Keratinocyte (primary cell): Measurements from ENCODE around the gene ANO8. TPM values are rescaled to one million over a fixed set of nuclear protein-coding genes. Genes with fewer than 3 reads are reported as not detected.

Experiments
- DNase-seq: peaks from one replicate; pipeline ENCODE4 v3.0.0-alpha.2; 2011; ENCODE audit warnings: low read depth, missing footprints, low spot score
- FAIRE-seq: peaks from 2 replicates; lab custom pipeline; 2011; peaks lifted over from hg19 to GRCh38; lab: Jason Lieb, UNC
- H2AFZ ChIP-seq: 2 replicates; pipeline ENCODE4 v1.6.0; 2012; ENCODE audit warnings: low read length, control low read depth, inconsistent platforms; ENCODE audit not compliant: control insufficient read depth
- H3K27ac ChIP-seq: 2 replicates; pipeline ENCODE4 v1.5.1; 2011; ENCODE audit warnings: low read length; ENCODE audit not compliant: control insufficient read depth, insufficient read depth
- H3K27me3 ChIP-seq: 3 replicates; pipeline ENCODE4 v1.6.0; 2011; ENCODE audit warnings: low read length; ENCODE audit not compliant: control insufficient read depth, insufficient read depth; ENCODE audit errors: extremely low read depth
- H3K36me3 ChIP-seq, 2 experiments: 2 replicates in 1 of 2; 3 replicates in 1 of 2; pipeline ENCODE4 v1.5.1; 2011; ENCODE audit warnings: low read length in 2 of 2, mild to moderate bottlenecking in 1 of 2; ENCODE audit not compliant: control insufficient read depth in 2 of 2, insufficient read depth in 2 of 2; ENCODE audit errors: extremely low read depth in 1 of 2
- H3K4me1 ChIP-seq: 3 replicates; pipeline ENCODE4 v1.5.1; 2011; ENCODE audit warnings: low read length; ENCODE audit not compliant: control insufficient read depth, insufficient read depth; ENCODE audit errors: extremely low read depth
- H3K4me2 ChIP-seq: 3 replicates; pipeline ENCODE4 v1.6.0; 2011; ENCODE audit warnings: low read depth, low read length; ENCODE audit not compliant: control insufficient read depth, insufficient read depth; ENCODE audit errors: extremely low read depth
- H3K4me3 ChIP-seq, 3 experiments: fragments of 200-600 bp in 1 of 3; sonication (generic) in 1 of 3; 2 replicates in 2 of 3; 3 replicates in 1 of 3; pipeline ENCODE4 v1.5.1; 2011 to 2016; ENCODE audit warnings: low read length in 3 of 3, mild to moderate bottlenecking in 3 of 3, control low read depth in 2 of 3, inconsistent platforms in 1 of 3, low read depth in 1 of 3, mixed read lengths in 1 of 3, mixed run types in 1 of 3, moderate library complexity in 1 of 3; ENCODE audit not compliant: control insufficient read depth in 2 of 3, insufficient read depth in 2 of 3; ENCODE audit errors: extremely low read depth in 1 of 3
- H3K79me2 ChIP-seq: 2 replicates; pipeline ENCODE4 v1.6.0; 2012; ENCODE audit warnings: low read length; ENCODE audit not compliant: control insufficient read depth, insufficient read depth
- H3K9ac ChIP-seq: 3 replicates; pipeline ENCODE4 v1.6.0; 2011; ENCODE audit warnings: low read length; ENCODE audit not compliant: control insufficient read depth, insufficient read depth; ENCODE audit errors: extremely low read depth
- H3K9me1 ChIP-seq: 3 replicates; pipeline ENCODE4 v1.6.0; 2011; ENCODE audit warnings: low read length; ENCODE audit not compliant: control insufficient read depth, insufficient read depth; ENCODE audit errors: extremely low read depth
- H3K9me3 ChIP-seq: 2 replicates; pipeline ENCODE4 v1.5.1; 2012; ENCODE audit warnings: low read depth, low read length; ENCODE audit not compliant: control insufficient read depth
- H4K20me1 ChIP-seq: 3 replicates; pipeline ENCODE4 v1.6.0; 2011; ENCODE audit warnings: low read length; ENCODE audit not compliant: control insufficient read depth, insufficient read depth; ENCODE audit errors: extremely low read depth
- CTCF ChIP-seq, 3 experiments: IDR thresholded peaks in 1 of 3; conservative IDR thresholded peaks in 1 of 3; optimal IDR thresholded peaks in 1 of 3; 2 replicates in 2 of 3; 3 replicates in 1 of 3; pipeline versions ENCODE3 to v1.5.1; 2011; ENCODE audit warnings: low read length in 3 of 3, mild to moderate bottlenecking in 3 of 3, moderate library complexity in 2 of 3, control low read depth in 1 of 3, inconsistent platforms in 1 of 3; ENCODE audit not compliant: insufficient read depth in 2 of 3; ENCODE audit errors: extremely low read depth in 1 of 3
- EZH2 ChIP-seq: IDR thresholded peaks from one replicate; pipeline ENCODE4 v1.6.1; 2012; ENCODE audit warnings: inconsistent platforms, mild to moderate bottlenecking, low read length, moderate library complexity
- dilution Hi-C: fragments of 300-500 bp; cut with MboI; formaldehyde crosslinking; loops from one replicate; pipeline ENCODE4 v1.7.0; 2020; ENCODE audit warnings: low sequenced_read_pairs; ENCODE audit not compliant: extremely low pct_ligation_motif_present
- polyA plus RNA-seq, 5 experiments: library from polyadenylated mRNA; depleted of rRNA in 3 of 5; stranded (reverse) in 3 of 5; stranded (forward) in 1 of 5; unstranded in 1 of 5; fragments of >200 nt; gene quantifications; 1 replicate in 1 of 5; 2 replicates in 3 of 5; 3 replicates in 1 of 5; pipeline versions ENCODE4 v1.2.1 to v1.2.3, GENCODE V29; 2011 to 2012; ENCODE audit warnings: missing spikeins in 2 of 5, low read depth in 1 of 5, low replicate concordance in 1 of 5

The ANO8 gene
- polyA plus RNA-seq, 1 donor (not counting 4 experiments of a cell fraction or from before 2014, with no cell fraction given) = 1.6 TPM

- no peak for TF ChIP-seq CTCF (optimal IDR thresholded peaks at IDR 0.05 in 1 of 3, IDR thresholded peaks at IDR 0.05 in 1 of 3, conservative IDR thresholded peaks at IDR 0.05 in 1 of 3; ENCODE audit: extremely low read depth in 1 of 3, insufficient read depth in 2 of 3, low read length in 3 of 3)
- TF ChIP-seq EZH2 = no peak
- Histone ChIP-seq H2AFZ (no peak overlapping the region), H3K27ac (no peak overlapping the region), H3K4me2 (no peak overlapping the region), H4K20me1 (no peaks in the 10 kb centered on the region), H3K4me3 (no peak overlapping the region), H3K9me1 (no peaks in the 10 kb centered on the region), H3K79me2 (no peaks in the 10 kb centered on the region), H3K9me3 (no peaks in the 10 kb centered on the region), H3K4me1 (peaks cover 6% of the 10 kb centered on the region), H3K27me3 (no peaks in the 10 kb centered on the region), H3K36me3 (peaks cover 0 to 2% of the 10 kb centered on the region in 2 experiments), H3K9ac (no peak overlapping the region)
- FAIRE-seq = no peak
- DNase-seq = no peak
- dilution Hi-C loops = no loop called here
Measured at GRCh38 chr19:17286752-17287151, 47.9 kb downstream of the ANO8 start.

- H3K4me2 ChIP-seq = no peak overlapping the region
- H3K36me3 ChIP-seq = peaks cover 0 to 1% of the 10 kb centered on the region in 2 experiments
- TF ChIP-seq CTCF (optimal IDR thresholded peaks at IDR 0.05 in 1 of 3, IDR thresholded peaks at IDR 0.05 in 1 of 3, conservative IDR thresholded peaks at IDR 0.05 in 1 of 3; ENCODE audit: extremely low read depth in 1 of 3, insufficient read depth in 2 of 3, low read length in 3 of 3) (no peak), EZH2 (no peak)
- no peaks in the 10 kb centered on the region for H3K27me3 ChIP-seq
- H3K79me2 ChIP-seq = no peaks in the 10 kb centered on the region
- DNase-seq (no peak), FAIRE-seq (no peak)
- no peaks in the 10 kb centered on the region for H4K20me1 ChIP-seq
- peaks cover 6% of the 10 kb centered on the region for H3K4me1 ChIP-seq
- dilution Hi-C loops = no loop called here
- no peaks in the 10 kb centered on the region for H3K9me3 ChIP-seq
- H3K27ac ChIP-seq = no peak overlapping the region
- H2AFZ ChIP-seq = no peak overlapping the region
- no peaks in the 10 kb centered on the region for H3K9me1 ChIP-seq
- H3K4me3 ChIP-seq = no peak overlapping the region
- no peak overlapping the region for H3K9ac ChIP-seq
Measured at GRCh38 chr19:17286263-17286662, 48.4 kb downstream of the ANO8 start.
